Keratinocyte (primary cell): ENCODE results near the gene TMTC3. TPM values are rescaled to one million over a fixed set of nuclear protein-coding genes. Genes with fewer than 3 reads are reported as not detected.
"Not testable (repeated sequence)": the region's sequence is repeated elsewhere in the genome, so short reads cannot be mapped to it uniquely, and the experiment has no call there.

Experiments
- DNase-seq: peaks from one replicate; pipeline ENCODE4 v3.0.0-alpha.2; 2011; ENCODE audit warnings: low read depth, missing footprints, low spot score
- FAIRE-seq: peaks from 2 replicates; lab custom pipeline; 2011; peaks lifted over from hg19 to GRCh38; lab: Jason Lieb, UNC
- H2AFZ ChIP-seq: 2 replicates; pipeline ENCODE4 v1.6.0; 2012; ENCODE audit warnings: low read length, control low read depth, inconsistent platforms; ENCODE audit not compliant: control insufficient read depth
- H3K27ac ChIP-seq: 2 replicates; pipeline ENCODE4 v1.5.1; 2011; ENCODE audit warnings: low read length; ENCODE audit not compliant: control insufficient read depth, insufficient read depth
- H3K27me3 ChIP-seq: 3 replicates; pipeline ENCODE4 v1.6.0; 2011; ENCODE audit warnings: low read length; ENCODE audit not compliant: control insufficient read depth, insufficient read depth; ENCODE audit errors: extremely low read depth
- H3K36me3 ChIP-seq, 2 experiments: 2 replicates in 1 of 2; 3 replicates in 1 of 2; pipeline ENCODE4 v1.5.1; 2011; ENCODE audit warnings: low read length in 2 of 2, mild to moderate bottlenecking in 1 of 2; ENCODE audit not compliant: control insufficient read depth in 2 of 2, insufficient read depth in 2 of 2; ENCODE audit errors: extremely low read depth in 1 of 2
- H3K4me1 ChIP-seq: 3 replicates; pipeline ENCODE4 v1.5.1; 2011; ENCODE audit warnings: low read length; ENCODE audit not compliant: control insufficient read depth, insufficient read depth; ENCODE audit errors: extremely low read depth
- H3K4me2 ChIP-seq: 3 replicates; pipeline ENCODE4 v1.6.0; 2011; ENCODE audit warnings: low read depth, low read length; ENCODE audit not compliant: control insufficient read depth, insufficient read depth; ENCODE audit errors: extremely low read depth
- H3K4me3 ChIP-seq, 3 experiments: fragments of 200-600 bp in 1 of 3; sonication (generic) in 1 of 3; 2 replicates in 2 of 3; 3 replicates in 1 of 3; pipeline ENCODE4 v1.5.1; 2011 to 2016; ENCODE audit warnings: low read length in 3 of 3, mild to moderate bottlenecking in 3 of 3, control low read depth in 2 of 3, inconsistent platforms in 1 of 3, low read depth in 1 of 3, mixed read lengths in 1 of 3, mixed run types in 1 of 3, moderate library complexity in 1 of 3; ENCODE audit not compliant: control insufficient read depth in 2 of 3, insufficient read depth in 2 of 3; ENCODE audit errors: extremely low read depth in 1 of 3
- H3K79me2 ChIP-seq: 2 replicates; pipeline ENCODE4 v1.6.0; 2012; ENCODE audit warnings: low read length; ENCODE audit not compliant: control insufficient read depth, insufficient read depth
- H3K9ac ChIP-seq: 3 replicates; pipeline ENCODE4 v1.6.0; 2011; ENCODE audit warnings: low read length; ENCODE audit not compliant: control insufficient read depth, insufficient read depth; ENCODE audit errors: extremely low read depth
- H3K9me1 ChIP-seq: 3 replicates; pipeline ENCODE4 v1.6.0; 2011; ENCODE audit warnings: low read length; ENCODE audit not compliant: control insufficient read depth, insufficient read depth; ENCODE audit errors: extremely low read depth
- H3K9me3 ChIP-seq: 2 replicates; pipeline ENCODE4 v1.5.1; 2012; ENCODE audit warnings: low read depth, low read length; ENCODE audit not compliant: control insufficient read depth
- H4K20me1 ChIP-seq: 3 replicates; pipeline ENCODE4 v1.6.0; 2011; ENCODE audit warnings: low read length; ENCODE audit not compliant: control insufficient read depth, insufficient read depth; ENCODE audit errors: extremely low read depth
- EZH2 ChIP-seq: IDR thresholded peaks from one replicate; pipeline ENCODE4 v1.6.1; 2012; ENCODE audit warnings: inconsistent platforms, mild to moderate bottlenecking, low read length, moderate library complexity
- dilution Hi-C: fragments of 300-500 bp; cut with MboI; formaldehyde crosslinking; loops from one replicate; pipeline ENCODE4 v1.7.0; 2020; ENCODE audit warnings: low sequenced_read_pairs; ENCODE audit not compliant: extremely low pct_ligation_motif_present
- polyA plus RNA-seq, 5 experiments: library from polyadenylated mRNA; depleted of rRNA in 3 of 5; stranded (reverse) in 3 of 5; stranded (forward) in 1 of 5; unstranded in 1 of 5; fragments of >200 nt; gene quantifications; 1 replicate in 1 of 5; 2 replicates in 3 of 5; 3 replicates in 1 of 5; pipeline versions ENCODE4 v1.2.1 to v1.2.3, GENCODE V29; 2011 to 2012; ENCODE audit warnings: missing spikeins in 2 of 5, low read depth in 1 of 5, low replicate concordance in 1 of 5
- TF ChIP-seq, protein P1 (sequence below), 3 experiments: IDR thresholded peaks in 1 of 3; conservative IDR thresholded peaks in 1 of 3; optimal IDR thresholded peaks in 1 of 3; 2 replicates in 2 of 3; 3 replicates in 1 of 3; pipeline versions ENCODE3 to v1.5.1; 2011; ENCODE audit warnings: low read length in 3 of 3, mild to moderate bottlenecking in 3 of 3, moderate library complexity in 2 of 3, control low read depth in 1 of 3, inconsistent platforms in 1 of 3; ENCODE audit not compliant: insufficient read depth in 2 of 3; ENCODE audit errors: extremely low read depth in 1 of 3

The TMTC3 gene
- polyA plus RNA-seq, 1 donor (not counting 4 experiments of a cell fraction or from before 2014, with no cell fraction given): 35.1 TPM

- H3K9me3 ChIP-seq: no peaks in the 10 kb centered on the region
- H3K4me1 ChIP-seq: no peaks in the 10 kb centered on the region
- dilution Hi-C loops: no loop called here
- DNase-seq (no peak), FAIRE-seq (no peak)
- H3K9ac ChIP-seq: no peak overlapping the region
- no peak overlapping the region for H3K27ac ChIP-seq
- TF ChIP-seq, protein P1, sequence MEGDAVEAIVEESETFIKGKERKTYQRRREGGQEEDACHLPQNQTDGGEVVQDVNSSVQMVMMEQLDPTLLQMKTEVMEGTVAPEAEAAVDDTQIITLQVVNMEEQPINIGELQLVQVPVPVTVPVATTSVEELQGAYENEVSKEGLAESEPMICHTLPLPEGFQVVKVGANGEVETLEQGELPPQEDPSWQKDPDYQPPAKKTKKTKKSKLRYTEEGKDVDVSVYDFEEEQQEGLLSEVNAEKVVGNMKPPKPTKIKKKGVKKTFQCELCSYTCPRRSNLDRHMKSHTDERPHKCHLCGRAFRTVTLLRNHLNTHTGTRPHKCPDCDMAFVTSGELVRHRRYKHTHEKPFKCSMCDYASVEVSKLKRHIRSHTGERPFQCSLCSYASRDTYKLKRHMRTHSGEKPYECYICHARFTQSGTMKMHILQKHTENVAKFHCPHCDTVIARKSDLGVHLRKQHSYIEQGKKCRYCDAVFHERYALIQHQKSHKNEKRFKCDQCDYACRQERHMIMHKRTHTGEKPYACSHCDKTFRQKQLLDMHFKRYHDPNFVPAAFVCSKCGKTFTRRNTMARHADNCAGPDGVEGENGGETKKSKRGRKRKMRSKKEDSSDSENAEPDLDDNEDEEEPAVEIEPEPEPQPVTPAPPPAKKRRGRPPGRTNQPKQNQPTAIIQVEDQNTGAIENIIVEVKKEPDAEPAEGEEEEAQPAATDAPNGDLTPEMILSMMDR (optimal IDR thresholded peaks at IDR 0.05 in 1 of 3, IDR thresholded peaks at IDR 0.05 in 1 of 3, conservative IDR thresholded peaks at IDR 0.05 in 1 of 3; ENCODE audit: extremely low read depth in 1 of 3, insufficient read depth in 2 of 3, low read length in 3 of 3): no peak
- no peak for TF ChIP-seq EZH2
- no peak overlapping the region for H3K4me2 ChIP-seq
- no peak overlapping the region for H2AFZ ChIP-seq
- no peaks in the 10 kb centered on the region for H3K36me3 ChIP-seq
- H3K27me3 ChIP-seq: no peaks in the 10 kb centered on the region
- H3K4me3 ChIP-seq: no peak overlapping the region
- H3K9me1 ChIP-seq: no peaks in the 10 kb centered on the region
- H3K79me2 ChIP-seq: no peaks in the 10 kb centered on the region
- no peaks in the 10 kb centered on the region for H4K20me1 ChIP-seq
Observed at GRCh38 chr12:88207921-88208620, 66.0 kb downstream of the TMTC3 start.

DNA sequence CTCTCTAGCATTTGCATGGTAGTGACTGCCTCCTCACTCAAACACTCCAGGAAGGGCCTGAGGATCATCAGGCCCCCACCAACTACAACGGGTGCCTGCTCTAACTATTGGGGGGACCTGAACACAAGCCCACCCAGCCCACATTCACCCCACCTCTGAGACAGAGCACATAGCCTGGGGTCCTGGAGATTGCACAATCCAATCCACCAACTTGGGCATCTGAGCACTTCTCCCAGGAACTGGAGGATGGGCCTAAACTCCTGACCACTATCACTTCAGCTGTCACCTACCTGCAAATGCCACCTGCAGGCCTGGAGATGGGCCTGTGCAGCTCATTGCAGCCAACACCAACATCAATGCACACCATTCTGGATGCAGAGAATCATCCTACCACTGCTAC lies 66.6 kb downstream of the TMTC3 start:
- FAIRE-seq: no peak
- H3K4me2 ChIP-seq: no peak overlapping the region
- H3K4me1 ChIP-seq: no peaks in the 10 kb centered on the region
- H2AFZ ChIP-seq: no peak overlapping the region
- no peaks in the 10 kb centered on the region for H3K9me3 ChIP-seq
- no peaks in the 10 kb centered on the region for H3K36me3 ChIP-seq
- no peak overlapping the region for H3K9ac ChIP-seq
- H3K79me2 ChIP-seq: no peaks in the 10 kb centered on the region
- H3K9me1 ChIP-seq: no peaks in the 10 kb centered on the region
- H3K27me3 ChIP-seq: no peaks in the 10 kb centered on the region
- dilution Hi-C loops: no loop called here
- no peak for DNase-seq
- TF ChIP-seq, protein P1 (optimal IDR thresholded peaks at IDR 0.05 in 1 of 3, IDR thresholded peaks at IDR 0.05 in 1 of 3, conservative IDR thresholded peaks at IDR 0.05 in 1 of 3; ENCODE audit: extremely low read depth in 1 of 3, insufficient read depth in 2 of 3, low read length in 3 of 3): no peak
- no peak for TF ChIP-seq EZH2
- no peak overlapping the region for H3K4me3 ChIP-seq
- H3K27ac ChIP-seq: no peak overlapping the region
- H4K20me1 ChIP-seq: no peaks in the 10 kb centered on the region

DNA sequence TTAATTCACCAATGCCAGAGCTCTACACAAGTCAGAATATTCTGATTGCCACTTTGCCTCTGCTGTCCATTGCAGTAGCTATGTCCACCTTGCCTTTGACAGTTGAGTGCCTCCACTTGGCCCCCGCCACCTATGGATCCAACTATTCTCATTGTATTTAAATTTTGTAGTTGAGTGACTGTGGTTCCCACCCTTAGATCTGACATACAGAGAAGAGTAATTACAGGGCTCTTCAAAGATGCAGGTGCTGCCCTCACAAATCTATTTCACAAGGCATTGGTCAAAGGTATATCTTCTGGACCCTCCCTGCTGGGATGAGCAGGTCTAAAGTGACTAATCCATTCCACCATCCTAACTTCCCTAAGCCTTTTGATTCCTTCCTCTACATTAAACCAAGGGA lies 68.2 kb downstream of the TMTC3 start:
- H3K9me1 ChIP-seq, H3K9me3 ChIP-seq, H2AFZ ChIP-seq, FAIRE-seq, H3K36me3 ChIP-seq, H3K9ac ChIP-seq, H3K27ac ChIP-seq, H3K4me2 ChIP-seq, H3K79me2 ChIP-seq, dilution Hi-C loops, H3K4me3 ChIP-seq, H4K20me1 ChIP-seq, DNase-seq, H3K4me1 ChIP-seq, H3K27me3 ChIP-seq: not testable (repeated sequence)
